ENCODE data around the gene ZNF319. TPM values are rescaled to one million over a fixed set of nuclear protein-coding genes. Genes with fewer than 3 reads are reported as not detected.

Gene ZNF319
- total and polyA plus RNA-seq, 2 of the 13 experiments (the other 11 are each of a cell fraction or from before 2014, with no cell fraction given): 2.4 to 3.6 TPM

DNA sequence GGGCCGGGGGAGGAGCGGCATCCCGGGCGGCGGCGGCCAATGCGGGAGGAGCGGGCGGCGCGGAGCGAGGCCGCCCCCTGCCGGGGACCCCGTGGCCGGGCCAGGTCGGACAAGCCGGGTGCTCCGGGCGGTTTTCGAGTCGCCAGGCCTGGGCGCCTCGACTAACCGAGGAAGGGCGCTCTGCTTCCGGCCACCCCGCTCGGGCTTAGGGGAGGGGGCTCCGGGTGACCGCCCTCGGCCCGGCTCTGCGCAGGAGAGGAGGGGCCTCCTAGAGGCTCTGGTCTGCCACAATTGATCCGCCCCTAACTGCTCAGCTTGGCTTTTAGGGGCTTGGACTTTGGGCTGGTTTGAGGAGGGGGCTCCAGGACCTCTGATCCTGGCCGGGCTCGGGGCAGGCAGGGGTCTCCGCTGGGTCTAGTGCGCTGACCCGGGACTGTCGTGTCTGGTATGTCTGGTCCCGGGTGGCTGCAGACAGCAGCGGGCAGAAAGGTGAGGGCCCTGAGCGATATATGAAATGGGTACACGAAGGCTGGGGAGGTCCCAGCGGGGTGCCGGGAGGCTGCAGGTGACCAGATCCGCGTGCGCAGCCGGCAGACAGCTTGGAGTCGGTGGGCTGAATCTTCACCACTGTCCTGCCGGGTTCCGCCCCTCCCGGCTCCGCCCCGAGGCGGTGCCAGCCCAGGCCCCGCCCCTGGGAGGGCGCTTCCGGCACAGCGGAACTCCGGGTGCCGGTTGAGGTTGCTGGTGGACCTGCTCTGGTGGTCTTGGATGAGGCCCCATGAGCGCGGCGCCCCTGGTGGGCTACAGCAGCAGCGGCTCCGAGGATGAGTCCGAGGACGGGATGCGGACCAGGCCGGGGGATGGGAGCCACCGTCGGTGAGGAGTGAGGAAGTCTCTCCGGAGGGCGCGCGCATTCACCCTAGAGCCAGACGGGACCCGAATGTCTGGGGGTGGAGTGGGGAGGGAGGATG, 519 bp upstream of the ZNF319 start, which contains the start of gene USB1 (continued):
- TF ChIP-seq ELF1 (CRISPR knock-in tag; IDR thresholded peaks at IDR 0.05) (peak; percentile 95), SP4 (CRISPR knock-in tag; IDR thresholded peaks at IDR 0.05) (peak; percentile 97), ZNF235 (CRISPR knock-in tag; IDR thresholded peaks at IDR 0.05; ENCODE audit: borderline replicate concordance) (no peak), SP5 (CRISPR knock-in tag; IDR thresholded peaks at IDR 0.05; ENCODE audit: borderline replicate concordance, low read depth) (peak; percentile 59), RAD51 (IDR thresholded peaks at IDR 0.05; ENCODE audit: borderline replicate concordance) (no peak), BRCA1 (CRISPR knock-in tag; IDR thresholded peaks at IDR 0.05) (no peak; the same call in 1 of the 2 replicates), ZNF543 (CRISPR knock-in tag; IDR thresholded peaks at IDR 0.05) (peak; percentile 96), MXI1 (IDR thresholded peaks at IDR 0.05; ENCODE audit: borderline replicate concordance, low read depth, low read length) (peak; percentile 87; the same call in 2 of the 3 replicates), NR2F2 (IDR thresholded peaks at IDR 0.05; ENCODE audit: borderline replicate concordance, low read depth) (no peak), ZNF776 (CRISPR knock-in tag; IDR thresholded peaks at IDR 0.05) (no peak), NPAS2 (CRISPR knock-in tag; IDR thresholded peaks at IDR 0.05; ENCODE audit: borderline replicate concordance) (no peak), HCFC1 (IDR thresholded peaks at IDR 0.05; ENCODE audit: low read depth, low read length) (no peak), KMT2A (CRISPR knock-in tag; IDR thresholded peaks at IDR 0.05) (peak; percentile 73), MAFK (conservative IDR thresholded peaks at IDR 0.05 in 1 of 2, IDR thresholded peaks at IDR 0.05 in 1 of 2; ENCODE audit: low read length in 2 of 2) (no peak), ELF4 (CRISPR knock-in tag; IDR thresholded peaks at IDR 0.05; ENCODE audit: borderline replicate concordance) (peak; percentile 70), ZFP41 (CRISPR knock-in tag; IDR thresholded peaks at IDR 0.05; ENCODE audit: borderline replicate concordance) (no peak; the same call in 1 of the 2 replicates)
- TF ChIP-seq, protein P1, sequence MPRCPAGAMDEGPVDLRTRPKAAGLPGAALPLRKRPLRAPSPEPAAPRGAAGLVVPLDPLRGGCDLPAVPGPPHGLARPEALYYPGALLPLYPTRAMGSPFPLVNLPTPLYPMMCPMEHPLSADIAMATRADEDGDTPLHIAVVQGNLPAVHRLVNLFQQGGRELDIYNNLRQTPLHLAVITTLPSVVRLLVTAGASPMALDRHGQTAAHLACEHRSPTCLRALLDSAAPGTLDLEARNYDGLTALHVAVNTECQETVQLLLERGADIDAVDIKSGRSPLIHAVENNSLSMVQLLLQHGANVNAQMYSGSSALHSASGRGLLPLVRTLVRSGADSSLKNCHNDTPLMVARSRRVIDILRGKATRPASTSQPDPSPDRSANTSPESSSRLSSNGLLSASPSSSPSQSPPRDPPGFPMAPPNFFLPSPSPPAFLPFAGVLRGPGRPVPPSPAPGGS (CRISPR knock-in tag; IDR thresholded peaks at IDR 0.05): no peak; the same call in 1 of the 2 replicates
- TF ChIP-seq, protein P2, sequence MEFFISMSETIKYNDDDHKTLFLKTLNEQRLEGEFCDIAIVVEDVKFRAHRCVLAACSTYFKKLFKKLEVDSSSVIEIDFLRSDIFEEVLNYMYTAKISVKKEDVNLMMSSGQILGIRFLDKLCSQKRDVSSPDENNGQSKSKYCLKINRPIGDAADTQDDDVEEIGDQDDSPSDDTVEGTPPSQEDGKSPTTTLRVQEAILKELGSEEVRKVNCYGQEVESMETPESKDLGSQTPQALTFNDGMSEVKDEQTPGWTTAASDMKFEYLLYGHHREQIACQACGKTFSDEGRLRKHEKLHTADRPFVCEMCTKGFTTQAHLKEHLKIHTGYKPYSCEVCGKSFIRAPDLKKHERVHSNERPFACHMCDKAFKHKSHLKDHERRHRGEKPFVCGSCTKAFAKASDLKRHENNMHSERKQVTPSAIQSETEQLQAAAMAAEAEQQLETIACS (CRISPR knock-in tag; IDR thresholded peaks at IDR 0.05): no peak; the same call in 1 of the 2 replicates
- TF ChIP-seq, protein P3, sequence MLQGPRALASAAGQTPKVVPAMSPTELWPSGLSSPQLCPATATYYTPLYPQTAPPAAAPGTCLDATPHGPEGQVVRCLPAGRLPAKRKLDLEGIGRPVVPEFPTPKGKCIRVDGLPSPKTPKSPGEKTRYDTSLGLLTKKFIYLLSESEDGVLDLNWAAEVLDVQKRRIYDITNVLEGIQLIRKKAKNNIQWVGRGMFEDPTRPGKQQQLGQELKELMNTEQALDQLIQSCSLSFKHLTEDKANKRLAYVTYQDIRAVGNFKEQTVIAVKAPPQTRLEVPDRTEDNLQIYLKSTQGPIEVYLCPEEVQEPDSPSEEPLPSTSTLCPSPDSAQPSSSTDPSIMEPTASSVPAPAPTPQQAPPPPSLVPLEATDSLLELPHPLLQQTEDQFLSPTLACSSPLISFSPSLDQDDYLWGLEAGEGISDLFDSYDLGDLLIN (CRISPR knock-in tag; IDR thresholded peaks at IDR 0.05; ENCODE audit: borderline replicate concordance): peak; percentile 56; the same call in 1 of the 2 replicates
- TF ChIP-seq, protein P4, sequence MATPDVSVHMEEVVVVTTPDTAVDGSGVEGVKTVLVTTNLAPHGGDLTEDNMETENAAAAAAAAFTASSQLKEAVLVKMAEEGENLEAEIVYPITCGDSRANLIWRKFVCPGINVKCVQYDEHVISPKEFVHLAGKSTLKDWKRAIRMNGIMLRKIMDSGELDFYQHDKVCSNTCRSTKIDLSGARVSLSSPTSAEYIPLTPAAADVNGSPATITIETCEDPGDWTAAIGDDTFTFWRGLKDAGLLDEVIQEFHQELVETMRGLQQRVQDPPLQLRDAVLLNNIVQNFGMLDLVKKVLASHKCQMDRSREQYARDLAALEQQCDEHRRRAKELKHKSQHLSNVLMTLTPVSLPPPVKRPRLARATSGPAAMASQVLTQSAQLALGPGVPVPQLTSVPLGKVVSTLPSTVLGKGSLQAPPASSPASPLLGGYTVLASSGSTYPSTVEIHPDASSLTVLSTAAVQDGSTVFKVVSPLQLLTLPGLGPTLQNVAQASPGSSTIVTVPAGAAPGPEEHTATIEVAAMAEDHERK (CRISPR knock-in tag; IDR thresholded peaks at IDR 0.05; ENCODE audit: low read depth): no peak
- TF ChIP-seq, protein P5, sequence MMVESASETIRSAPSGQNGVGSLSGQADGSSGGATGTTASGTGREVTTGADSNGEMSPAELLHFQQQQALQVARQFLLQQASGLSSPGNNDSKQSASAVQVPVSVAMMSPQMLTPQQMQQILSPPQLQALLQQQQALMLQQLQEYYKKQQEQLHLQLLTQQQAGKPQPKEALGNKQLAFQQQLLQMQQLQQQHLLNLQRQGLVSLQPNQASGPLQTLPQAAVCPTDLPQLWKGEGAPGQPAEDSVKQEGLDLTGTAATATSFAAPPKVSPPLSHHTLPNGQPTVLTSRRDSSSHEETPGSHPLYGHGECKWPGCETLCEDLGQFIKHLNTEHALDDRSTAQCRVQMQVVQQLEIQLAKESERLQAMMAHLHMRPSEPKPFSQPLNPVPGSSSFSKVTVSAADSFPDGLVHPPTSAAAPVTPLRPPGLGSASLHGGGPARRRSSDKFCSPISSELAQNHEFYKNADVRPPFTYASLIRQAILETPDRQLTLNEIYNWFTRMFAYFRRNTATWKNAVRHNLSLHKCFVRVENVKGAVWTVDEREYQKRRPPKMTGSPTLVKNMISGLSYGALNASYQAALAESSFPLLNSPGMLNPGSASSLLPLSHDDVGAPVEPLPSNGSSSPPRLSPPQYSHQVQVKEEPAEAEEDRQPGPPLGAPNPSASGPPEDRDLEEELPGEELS (CRISPR knock-in tag; IDR thresholded peaks at IDR 0.05): peak; percentile 4; the same call in 1 of the 2 replicates
